ENCODE results near the gene NOTCH2. TPM values are rescaled to one million over a fixed set of nuclear protein-coding genes. Genes with fewer than 3 reads are reported as not detected.

Gene NOTCH2
- total and polyA plus RNA-seq, 4 donors: 8.7 to 55.3 (median 27.4) TPM

DNA sequence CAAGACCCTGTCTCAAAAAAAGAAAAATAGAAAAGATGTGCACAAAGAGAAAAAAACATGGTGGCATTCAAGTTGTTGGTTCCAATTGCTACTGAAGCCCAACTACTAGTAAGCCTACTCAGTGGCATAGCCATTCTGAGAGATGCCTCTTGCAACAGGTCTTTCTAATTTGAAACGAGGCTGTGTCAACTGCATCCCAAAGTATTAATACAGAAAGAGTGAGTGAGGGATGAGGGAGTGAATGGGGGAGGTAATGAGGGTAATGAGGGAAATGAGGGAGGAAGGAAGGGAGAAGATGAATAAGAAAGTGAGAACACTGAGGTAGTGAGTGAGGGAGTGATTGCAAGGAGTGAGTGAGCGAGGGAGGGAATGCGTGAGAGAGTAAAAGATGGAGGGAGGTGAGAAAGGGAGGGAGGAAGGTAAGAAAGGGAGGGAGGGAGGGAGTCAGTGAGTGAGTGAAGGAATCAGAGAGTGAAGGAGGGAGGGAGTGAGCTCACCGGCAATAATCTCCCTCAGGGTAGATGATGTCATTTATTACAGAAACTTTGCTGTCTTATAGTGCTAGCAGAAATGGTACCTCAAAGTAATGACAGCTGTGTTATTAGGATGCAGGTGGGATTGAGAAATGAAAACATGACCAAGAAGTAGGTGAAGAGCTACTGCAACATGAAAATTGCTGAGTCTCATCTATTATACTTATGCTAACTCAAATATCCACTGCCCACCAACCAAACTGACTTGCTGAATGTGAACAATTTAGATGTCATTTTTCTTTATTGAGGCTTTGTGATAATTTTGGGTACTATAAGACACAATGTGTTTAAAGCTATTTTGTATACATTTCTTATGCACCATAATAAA, 97.5 kb downstream of the NOTCH2 start:
- DNase-seq (ENCODE audit: low spot score): no peak
- no peak overlapping the region for H3K9ac ChIP-seq (ENCODE audit: low read depth in 1 of 2, low read length in 2 of 2)
- 96% methylated on average over 4 of the region's 4 CpGs for WGBS
- H3K9me3 ChIP-seq (ENCODE audit: control insufficient read depth in 4 of 4, low read length in 3 of 4): no peaks in the 10 kb centered on the region
- no peaks in the 10 kb centered on the region for H3K27me3 ChIP-seq (ENCODE audit: control insufficient read depth in 4 of 4, insufficient read depth in 4 of 4, low read length in 3 of 4)
- no peak overlapping the region for H3K4me3 ChIP-seq (ENCODE audit: low read depth in 1 of 3, low read length in 3 of 3)
- TF ChIP-seq, protein P1, sequence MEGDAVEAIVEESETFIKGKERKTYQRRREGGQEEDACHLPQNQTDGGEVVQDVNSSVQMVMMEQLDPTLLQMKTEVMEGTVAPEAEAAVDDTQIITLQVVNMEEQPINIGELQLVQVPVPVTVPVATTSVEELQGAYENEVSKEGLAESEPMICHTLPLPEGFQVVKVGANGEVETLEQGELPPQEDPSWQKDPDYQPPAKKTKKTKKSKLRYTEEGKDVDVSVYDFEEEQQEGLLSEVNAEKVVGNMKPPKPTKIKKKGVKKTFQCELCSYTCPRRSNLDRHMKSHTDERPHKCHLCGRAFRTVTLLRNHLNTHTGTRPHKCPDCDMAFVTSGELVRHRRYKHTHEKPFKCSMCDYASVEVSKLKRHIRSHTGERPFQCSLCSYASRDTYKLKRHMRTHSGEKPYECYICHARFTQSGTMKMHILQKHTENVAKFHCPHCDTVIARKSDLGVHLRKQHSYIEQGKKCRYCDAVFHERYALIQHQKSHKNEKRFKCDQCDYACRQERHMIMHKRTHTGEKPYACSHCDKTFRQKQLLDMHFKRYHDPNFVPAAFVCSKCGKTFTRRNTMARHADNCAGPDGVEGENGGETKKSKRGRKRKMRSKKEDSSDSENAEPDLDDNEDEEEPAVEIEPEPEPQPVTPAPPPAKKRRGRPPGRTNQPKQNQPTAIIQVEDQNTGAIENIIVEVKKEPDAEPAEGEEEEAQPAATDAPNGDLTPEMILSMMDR (IDR thresholded peaks at IDR 0.05; ENCODE audit: low read depth, low read length, missing input control): no peak
- no peak for TF ChIP-seq SP1 (IDR thresholded peaks at IDR 0.05)
- TF ChIP-seq GABPA (IDR thresholded peaks at IDR 0.05 in 1 of 2, conservative IDR thresholded peaks at IDR 0.05 in 1 of 2): no peak
- TF ChIP-seq HNF4A (conservative IDR thresholded peaks at IDR 0.05): no peak
- TF ChIP-seq RAD21 (IDR thresholded peaks at IDR 0.05): no peak
- TF ChIP-seq RXRA (IDR thresholded peaks at IDR 0.05): no peak
- no peak for TF ChIP-seq FOXA1 (IDR thresholded peaks at IDR 0.05)
- no peak for TF ChIP-seq EGR1 (IDR thresholded peaks at IDR 0.05; ENCODE audit: low read depth in 2 of 2)
- TF ChIP-seq, protein P2, sequence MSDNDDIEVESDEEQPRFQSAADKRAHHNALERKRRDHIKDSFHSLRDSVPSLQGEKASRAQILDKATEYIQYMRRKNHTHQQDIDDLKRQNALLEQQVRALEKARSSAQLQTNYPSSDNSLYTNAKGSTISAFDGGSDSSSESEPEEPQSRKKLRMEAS (IDR thresholded peaks at IDR 0.05): no peak
- no peak for TF ChIP-seq YY1 (IDR thresholded peaks at IDR 0.05)
- H3K36me3 ChIP-seq (ENCODE audit: control insufficient read depth in 4 of 4, insufficient read depth in 3 of 4, low read depth in 1 of 4, low read length in 3 of 4): peaks cover 0 to 19% (median 15%) of the 10 kb centered on the region in 4 donors
- peaks cover 0 to 24% (median 13%) of the 10 kb centered on the region in 4 donors for H3K4me1 ChIP-seq (ENCODE audit: control insufficient read depth in 4 of 4, insufficient read depth in 4 of 4, low read length in 3 of 4)
- no peak overlapping the region for H3K27ac ChIP-seq (ENCODE audit: low read depth in 1 of 2, low read length in 2 of 2)

DNA sequence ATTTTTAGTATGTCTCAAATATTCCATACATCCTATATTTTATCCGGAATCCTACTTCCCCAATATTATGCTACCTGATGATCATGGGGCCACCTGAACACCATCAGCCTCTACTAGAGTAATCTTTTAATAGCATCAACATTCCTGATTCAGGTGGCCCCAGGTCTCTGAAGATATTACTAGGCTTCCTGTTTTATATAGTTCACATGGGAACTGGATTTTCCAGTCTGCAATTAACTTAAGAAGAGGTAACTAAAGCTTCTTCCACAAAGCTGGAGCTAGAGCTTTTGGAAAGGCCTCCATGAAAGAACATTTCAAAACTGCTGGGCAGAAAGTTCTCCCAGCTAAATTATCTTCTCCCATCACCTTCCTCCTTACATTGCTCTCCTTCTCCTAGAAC, 100.9 kb downstream of the NOTCH2 start:
- no peak overlapping the region for H3K27ac ChIP-seq (ENCODE audit: low read depth in 1 of 2, low read length in 2 of 2)
- no peak overlapping the region for H3K9ac ChIP-seq (ENCODE audit: low read depth in 1 of 2, low read length in 2 of 2)
- no peak for DNase-seq (ENCODE audit: low spot score)
- H3K9me3 ChIP-seq (ENCODE audit: control insufficient read depth in 4 of 4, low read length in 3 of 4): no peaks in the 10 kb centered on the region
- TF ChIP-seq YY1 (IDR thresholded peaks at IDR 0.05) (no peak), HNF4A (conservative IDR thresholded peaks at IDR 0.05) (no peak), EGR1 (IDR thresholded peaks at IDR 0.05; ENCODE audit: low read depth in 2 of 2) (no peak), RXRA (IDR thresholded peaks at IDR 0.05) (no peak), TAF1 (conservative IDR thresholded peaks at IDR 0.05) (no peak), FOXA1 (IDR thresholded peaks at IDR 0.05) (no peak), FOXA2 (IDR thresholded peaks at IDR 0.05) (no peak), JUND (IDR thresholded peaks at IDR 0.05) (no peak), NR2F2 (IDR thresholded peaks at IDR 0.05) (no peak), SP1 (IDR thresholded peaks at IDR 0.05) (no peak)
- TF ChIP-seq, protein P3, sequence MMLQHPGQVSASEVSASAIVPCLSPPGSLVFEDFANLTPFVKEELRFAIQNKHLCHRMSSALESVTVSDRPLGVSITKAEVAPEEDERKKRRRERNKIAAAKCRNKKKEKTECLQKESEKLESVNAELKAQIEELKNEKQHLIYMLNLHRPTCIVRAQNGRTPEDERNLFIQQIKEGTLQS (IDR thresholded peaks at IDR 0.05): no peak
- TF ChIP-seq, protein P4, sequence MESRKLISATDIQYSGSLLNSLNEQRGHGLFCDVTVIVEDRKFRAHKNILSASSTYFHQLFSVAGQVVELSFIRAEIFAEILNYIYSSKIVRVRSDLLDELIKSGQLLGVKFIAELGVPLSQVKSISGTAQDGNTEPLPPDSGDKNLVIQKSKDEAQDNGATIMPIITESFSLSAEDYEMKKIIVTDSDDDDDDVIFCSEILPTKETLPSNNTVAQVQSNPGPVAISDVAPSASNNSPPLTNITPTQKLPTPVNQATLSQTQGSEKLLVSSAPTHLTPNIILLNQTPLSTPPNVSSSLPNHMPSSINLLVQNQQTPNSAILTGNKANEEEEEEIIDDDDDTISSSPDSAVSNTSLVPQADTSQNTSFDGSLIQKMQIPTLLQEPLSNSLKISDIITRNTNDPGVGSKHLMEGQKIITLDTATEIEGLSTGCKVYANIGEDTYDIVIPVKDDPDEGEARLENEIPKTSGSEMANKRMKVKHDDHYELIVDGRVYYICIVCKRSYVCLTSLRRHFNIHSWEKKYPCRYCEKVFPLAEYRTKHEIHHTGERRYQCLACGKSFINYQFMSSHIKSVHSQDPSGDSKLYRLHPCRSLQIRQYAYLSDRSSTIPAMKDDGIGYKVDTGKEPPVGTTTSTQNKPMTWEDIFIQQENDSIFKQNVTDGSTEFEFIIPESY (IDR thresholded peaks at IDR 0.05): no peak
- TF ChIP-seq, protein P5, sequence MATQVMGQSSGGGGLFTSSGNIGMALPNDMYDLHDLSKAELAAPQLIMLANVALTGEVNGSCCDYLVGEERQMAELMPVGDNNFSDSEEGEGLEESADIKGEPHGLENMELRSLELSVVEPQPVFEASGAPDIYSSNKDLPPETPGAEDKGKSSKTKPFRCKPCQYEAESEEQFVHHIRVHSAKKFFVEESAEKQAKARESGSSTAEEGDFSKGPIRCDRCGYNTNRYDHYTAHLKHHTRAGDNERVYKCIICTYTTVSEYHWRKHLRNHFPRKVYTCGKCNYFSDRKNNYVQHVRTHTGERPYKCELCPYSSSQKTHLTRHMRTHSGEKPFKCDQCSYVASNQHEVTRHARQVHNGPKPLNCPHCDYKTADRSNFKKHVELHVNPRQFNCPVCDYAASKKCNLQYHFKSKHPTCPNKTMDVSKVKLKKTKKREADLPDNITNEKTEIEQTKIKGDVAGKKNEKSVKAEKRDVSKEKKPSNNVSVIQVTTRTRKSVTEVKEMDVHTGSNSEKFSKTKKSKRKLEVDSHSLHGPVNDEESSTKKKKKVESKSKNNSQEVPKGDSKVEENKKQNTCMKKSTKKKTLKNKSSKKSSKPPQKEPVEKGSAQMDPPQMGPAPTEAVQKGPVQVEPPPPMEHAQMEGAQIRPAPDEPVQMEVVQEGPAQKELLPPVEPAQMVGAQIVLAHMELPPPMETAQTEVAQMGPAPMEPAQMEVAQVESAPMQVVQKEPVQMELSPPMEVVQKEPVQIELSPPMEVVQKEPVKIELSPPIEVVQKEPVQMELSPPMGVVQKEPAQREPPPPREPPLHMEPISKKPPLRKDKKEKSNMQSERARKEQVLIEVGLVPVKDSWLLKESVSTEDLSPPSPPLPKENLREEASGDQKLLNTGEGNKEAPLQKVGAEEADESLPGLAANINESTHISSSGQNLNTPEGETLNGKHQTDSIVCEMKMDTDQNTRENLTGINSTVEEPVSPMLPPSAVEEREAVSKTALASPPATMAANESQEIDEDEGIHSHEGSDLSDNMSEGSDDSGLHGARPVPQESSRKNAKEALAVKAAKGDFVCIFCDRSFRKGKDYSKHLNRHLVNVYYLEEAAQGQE (IDR thresholded peaks at IDR 0.05): no peak
- H3K27me3 ChIP-seq (ENCODE audit: control insufficient read depth in 4 of 4, insufficient read depth in 4 of 4, low read length in 3 of 4): no peaks in the 10 kb centered on the region
- H3K36me3 ChIP-seq (ENCODE audit: control insufficient read depth in 4 of 4, insufficient read depth in 3 of 4, low read depth in 1 of 4, low read length in 3 of 4): peaks cover 1 to 24% (median 19%) of the 10 kb centered on the region in 4 donors
- no peak overlapping the region for H3K4me3 ChIP-seq (ENCODE audit: low read depth in 1 of 3, low read length in 3 of 3)
- H3K4me1 ChIP-seq (ENCODE audit: control insufficient read depth in 4 of 4, insufficient read depth in 4 of 4, low read length in 3 of 4): peaks cover 0 to 34% (median 22%) of the 10 kb centered on the region in 4 donors
- WGBS: 95% methylated on average over 1 of the region's 1 CpG
